NCI-H2171 (cell line): ENCODE data around the gene CSNK1G1.
A peak's percentile ranks its signal among the peaks of the same experiment; 100 is the strongest.

ENCODE experiments used
- DNase-seq: peaks from one replicate; lab custom pipeline; 2025; lab: John Stamatoyannopoulos, UW

CSNK1G1 gene

DNA sequence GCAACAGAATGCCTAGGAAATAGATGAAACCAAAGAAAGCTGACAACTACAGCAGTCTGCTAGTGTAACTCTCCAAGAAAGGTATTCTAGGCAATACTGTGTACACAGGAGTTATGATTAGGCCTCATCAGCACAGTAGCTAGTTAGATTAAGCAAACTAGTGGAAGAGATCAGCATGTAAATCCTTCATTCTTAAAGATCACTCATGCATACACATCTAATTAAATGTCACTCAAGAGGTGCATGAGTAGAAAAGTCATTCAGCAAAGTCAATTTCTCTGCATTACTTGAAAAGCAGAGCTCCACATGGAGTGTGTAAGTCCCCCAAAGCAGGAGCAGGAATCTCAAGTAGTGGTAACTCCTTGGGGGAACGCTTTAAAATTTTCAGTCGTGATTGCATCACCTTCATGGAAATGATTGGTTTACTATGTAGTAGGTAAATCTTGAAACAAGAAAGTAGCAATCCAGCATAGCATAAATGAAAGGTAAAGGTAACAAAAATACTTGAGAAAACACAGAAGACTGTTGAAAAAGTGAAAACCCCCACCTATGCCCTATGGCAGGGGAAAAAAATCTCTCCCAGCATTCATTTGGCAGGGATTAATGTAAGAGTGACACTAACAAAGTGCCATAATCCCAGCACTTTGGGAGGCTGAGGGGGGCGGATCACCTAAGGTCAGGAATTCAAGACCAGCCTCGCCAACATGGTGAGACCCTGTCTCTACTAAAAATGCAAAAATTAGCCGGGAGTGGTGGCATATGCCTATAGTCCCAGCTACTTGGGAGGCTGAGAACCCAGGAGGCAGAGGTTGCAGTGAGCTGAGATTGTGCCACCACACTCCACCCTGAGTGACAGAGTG, 163.8 kb downstream of the CSNK1G1 start:
- no peak for DNase-seq

GRCh38 chr15:64187396-64188191, 168.4 kb downstream of the CSNK1G1 start:
- no peak for DNase-seq

- DNase-seq, result no peak
Observed at GRCh38 chr15:64185146-64185911, 170.6 kb downstream of the CSNK1G1 start.

- no peak for DNase-seq
Observed at GRCh38 chr15:64182859-64183370, 173.1 kb downstream of the CSNK1G1 start.

GRCh38 chr15:64180235-64180824, 175.6 kb downstream of the CSNK1G1 start:
- peak; percentile 70 for DNase-seq

GRCh38 chr15:64166102-64166890, 189.7 kb downstream of the CSNK1G1 start:
- no peak for DNase-seq

- DNase-seq, result no peak
Observed at GRCh38 chr15:64164436-64164835, 191.5 kb downstream of the CSNK1G1 start.

DNA sequence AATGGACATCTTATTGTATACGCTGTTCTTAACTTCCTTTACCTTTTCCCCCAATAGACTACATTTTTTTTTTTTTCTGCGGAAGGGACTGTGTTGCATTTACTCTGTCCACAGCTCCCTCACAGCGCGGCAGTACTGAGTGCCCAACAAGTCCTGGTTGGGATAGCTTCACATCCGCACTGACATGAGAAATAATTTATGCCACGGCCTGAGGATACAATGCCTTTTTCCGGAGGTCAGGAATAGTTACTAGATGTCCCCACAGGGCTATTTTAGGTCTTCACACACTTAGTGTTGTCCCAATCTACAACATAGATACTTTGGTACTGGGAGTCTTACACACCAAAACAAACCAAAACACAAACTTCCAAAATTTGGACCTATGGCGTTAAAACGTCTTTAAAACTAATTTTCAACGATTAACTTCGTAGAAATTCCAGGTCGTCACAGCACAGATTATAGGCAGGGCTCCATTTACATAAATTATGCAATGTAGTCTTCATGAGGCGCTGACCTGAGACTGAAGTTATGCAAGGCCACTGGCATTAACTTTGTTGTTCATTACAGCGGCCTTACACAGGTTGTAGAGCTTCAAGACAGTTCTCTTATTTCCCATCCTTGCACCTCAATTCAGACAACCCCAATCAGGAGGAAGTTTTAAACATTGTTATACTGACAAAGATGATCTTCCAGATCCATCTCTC, 192.2 kb downstream of the CSNK1G1 start:
- DNase-seq, result no peak

DNA sequence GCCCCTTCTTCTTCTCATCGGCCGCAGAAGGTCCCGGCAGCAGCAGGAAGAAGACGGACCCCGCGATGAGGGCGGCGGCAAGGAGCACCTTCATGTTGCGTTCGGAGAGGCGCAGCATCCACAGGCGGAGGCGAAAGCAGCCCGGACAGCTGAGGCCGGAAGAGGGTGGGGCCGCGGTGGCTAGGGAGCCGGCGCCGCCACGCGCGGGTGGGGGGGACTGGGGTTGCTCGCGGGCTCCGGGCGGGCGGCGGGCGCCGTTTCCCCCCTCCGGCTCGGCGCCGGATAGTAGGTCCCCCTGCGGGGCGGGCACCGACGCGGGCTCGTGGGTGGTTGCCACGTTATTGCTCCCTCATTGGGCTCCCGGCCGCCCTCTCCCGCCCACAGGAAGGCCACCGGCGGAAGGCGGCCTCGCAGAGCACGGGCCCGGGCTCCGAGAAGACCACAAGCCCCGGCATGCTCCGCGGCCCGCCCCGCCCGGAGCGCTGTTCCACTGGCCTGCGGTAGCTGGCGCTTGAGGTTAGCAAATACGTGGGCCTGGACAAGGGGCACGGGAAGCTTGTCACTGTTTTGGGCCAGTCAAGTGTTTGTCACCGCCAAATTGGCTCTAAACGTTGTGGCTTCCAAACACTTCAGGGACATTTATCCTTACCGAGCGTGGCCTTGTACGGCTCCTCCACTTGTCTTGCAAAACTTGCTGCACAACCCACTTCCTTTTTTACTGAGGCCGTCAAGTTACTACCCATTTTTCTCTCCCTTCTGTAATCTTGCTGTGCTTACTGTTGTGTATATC, 192.9 kb downstream of the CSNK1G1 start, which contains the start of gene PPIB:
Gene PPIB, minus strand, starts transcription at position 154 of the 790 bp plus-strand sequence. Its CDS starts 36 bp downstream, at position 118.
- peak; percentile 97 for DNase-seq

DNA sequence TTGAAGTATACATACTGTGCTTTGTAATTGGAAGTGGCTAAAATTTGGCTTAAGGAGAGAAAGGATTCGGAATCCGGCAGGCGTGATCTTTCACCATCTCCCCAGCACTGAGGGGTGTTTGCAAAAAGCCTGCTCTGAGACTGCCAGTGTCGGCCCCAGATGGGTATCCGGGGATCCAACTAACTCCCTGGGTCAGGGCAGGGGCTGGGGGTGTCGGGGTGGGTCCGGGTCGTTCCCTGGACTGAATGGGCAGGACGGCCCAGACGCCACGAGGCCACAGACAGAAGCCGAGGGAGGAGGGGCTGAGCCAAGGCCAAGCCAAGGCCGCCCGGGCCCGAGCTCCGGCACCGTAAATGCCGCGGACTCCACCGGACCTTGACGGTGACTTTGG, 193.5 kb downstream of the CSNK1G1 start:
- no peak for DNase-seq

GRCh38 chr15:64161688-64162477, 194.1 kb downstream of the CSNK1G1 start:
- no peak for DNase-seq

DNA sequence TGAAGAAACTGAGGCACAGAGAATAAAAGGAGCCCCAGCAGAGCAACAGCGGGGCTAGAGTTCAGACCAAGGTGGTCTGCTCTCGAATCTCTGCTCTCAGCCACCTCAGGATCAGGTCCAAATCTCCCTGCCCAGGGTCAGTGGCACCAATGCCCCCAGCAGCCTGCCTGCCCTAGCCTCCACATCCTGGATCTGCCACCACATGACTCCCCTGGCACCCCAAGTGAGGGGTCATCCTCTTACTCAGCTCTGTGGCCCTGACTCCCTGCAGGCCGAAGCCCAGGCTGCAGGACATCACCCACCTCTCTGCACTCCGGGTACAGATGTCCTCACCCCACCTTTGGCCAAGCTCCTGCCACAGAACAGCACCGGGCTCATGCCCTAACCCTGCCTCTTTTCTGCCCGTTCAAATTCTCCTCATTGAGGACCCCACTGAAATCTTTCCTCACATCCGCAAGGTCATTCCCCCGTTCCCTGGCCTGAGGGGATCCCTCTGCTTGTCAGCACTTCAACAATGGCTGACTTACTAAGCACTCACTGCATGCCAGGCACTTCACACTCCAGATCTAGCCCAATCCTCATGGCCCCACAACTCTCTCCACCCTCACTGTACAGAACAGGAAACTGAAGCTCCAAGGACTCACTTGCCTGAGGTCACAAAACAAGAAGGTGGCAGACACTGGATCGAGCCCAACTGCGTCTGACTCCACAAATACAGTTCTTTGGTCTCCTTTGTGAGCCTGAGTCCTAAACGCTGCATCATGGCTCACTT, 197.4 kb downstream of the CSNK1G1 start:
- no peak for DNase-seq

DNA sequence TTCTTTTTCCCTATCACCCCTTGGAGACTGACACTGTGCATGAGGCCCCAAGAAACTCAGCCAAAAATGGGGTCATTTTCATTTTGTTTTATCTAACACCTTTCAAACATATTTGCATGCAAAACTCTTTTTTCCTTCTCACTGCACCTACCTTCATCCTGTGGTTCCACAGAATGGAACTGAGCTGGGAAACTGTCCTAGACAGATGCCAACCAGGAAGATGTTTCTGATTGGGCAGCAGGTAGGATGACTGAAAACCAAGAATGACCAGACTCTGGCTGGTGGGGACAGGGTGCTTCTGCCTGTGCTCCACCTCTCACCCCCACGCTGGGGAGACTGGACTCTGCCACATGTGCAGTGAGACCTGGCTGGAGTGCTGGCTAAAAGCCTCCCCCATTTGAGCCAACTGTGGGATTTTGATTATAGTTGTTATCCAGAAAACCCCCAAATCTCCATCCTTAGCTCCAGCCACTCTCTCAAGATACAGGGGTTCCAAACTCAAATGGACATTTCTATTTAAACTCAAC, 198.3 kb downstream of the CSNK1G1 start:
- DNase-seq, result no peak

DNA sequence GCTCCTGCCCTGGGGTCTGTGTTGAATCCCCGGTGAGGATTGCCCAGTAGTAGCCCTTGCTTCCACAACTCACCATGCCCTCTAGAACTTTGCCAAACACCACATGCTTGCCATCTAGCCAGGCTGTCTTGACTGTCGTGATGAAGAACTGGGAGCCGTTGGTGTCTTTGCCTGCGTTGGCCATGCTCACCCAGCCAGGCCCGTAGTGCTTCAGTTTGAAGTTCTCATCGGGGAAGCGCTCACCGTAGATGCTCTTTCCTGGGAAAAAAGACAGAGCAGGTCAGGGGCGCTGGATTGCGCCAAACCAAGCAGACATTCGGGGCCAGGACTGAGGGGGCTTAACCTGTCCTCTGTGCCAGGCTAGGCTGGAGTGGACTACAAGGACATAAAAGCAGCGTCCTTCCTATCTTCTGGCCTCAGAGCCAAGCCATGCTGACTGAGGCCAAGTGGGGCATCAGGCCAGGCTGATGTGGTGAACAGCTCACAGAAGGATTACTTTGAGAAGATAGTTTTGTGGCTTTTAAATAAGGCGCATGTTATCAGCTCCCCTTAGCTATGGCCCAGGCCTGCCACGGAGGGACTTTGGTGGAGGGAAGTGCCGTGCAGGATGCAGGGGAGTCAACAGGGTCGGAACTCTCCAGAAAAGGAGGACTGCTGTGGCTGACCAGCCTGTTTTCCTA, 199.2 kb downstream of the CSNK1G1 start:
- DNase-seq, result no peak

GRCh38 chr15:64155802-64156651, 199.9 kb downstream of the CSNK1G1 start:
- DNase-seq, result no peak
